ENCODE measurements around the gene CPXM1.
"Not testable (repeated sequence)": the region's sequence is repeated elsewhere in the genome, so short reads cannot be mapped to it uniquely, and the experiment has no call there.

Gene CPXM1

GRCh38 chr20:2822073-2822472, 21.6 kb upstream of the CPXM1 start:
- no peak for DNase-seq (ENCODE audit: low read depth in 2 of 2, low spot score in 1 of 2)

GRCh38 chr20:2820896-2821869, 20.8 kb upstream of the CPXM1 start:
- DNase-seq (ENCODE audit: low read depth in 2 of 2, low spot score in 1 of 2), result no peak

- no peak for DNase-seq (ENCODE audit: low read depth in 2 of 2, low spot score in 1 of 2)
These were observed 19.9 kb upstream of the CPXM1 start for GRCh38 chr20:2820084-2820895.

- DNase-seq (ENCODE audit: low read depth in 2 of 2, low spot score in 1 of 2), result no peak
These were observed 17.6 kb upstream of the CPXM1 start for GRCh38 chr20:2817891-2818595.

- DNase-seq (ENCODE audit: low read depth in 2 of 2, low spot score in 1 of 2), result no peak
These were observed 16.9 kb upstream of the CPXM1 start for GRCh38 chr20:2817341-2817726.

DNA sequence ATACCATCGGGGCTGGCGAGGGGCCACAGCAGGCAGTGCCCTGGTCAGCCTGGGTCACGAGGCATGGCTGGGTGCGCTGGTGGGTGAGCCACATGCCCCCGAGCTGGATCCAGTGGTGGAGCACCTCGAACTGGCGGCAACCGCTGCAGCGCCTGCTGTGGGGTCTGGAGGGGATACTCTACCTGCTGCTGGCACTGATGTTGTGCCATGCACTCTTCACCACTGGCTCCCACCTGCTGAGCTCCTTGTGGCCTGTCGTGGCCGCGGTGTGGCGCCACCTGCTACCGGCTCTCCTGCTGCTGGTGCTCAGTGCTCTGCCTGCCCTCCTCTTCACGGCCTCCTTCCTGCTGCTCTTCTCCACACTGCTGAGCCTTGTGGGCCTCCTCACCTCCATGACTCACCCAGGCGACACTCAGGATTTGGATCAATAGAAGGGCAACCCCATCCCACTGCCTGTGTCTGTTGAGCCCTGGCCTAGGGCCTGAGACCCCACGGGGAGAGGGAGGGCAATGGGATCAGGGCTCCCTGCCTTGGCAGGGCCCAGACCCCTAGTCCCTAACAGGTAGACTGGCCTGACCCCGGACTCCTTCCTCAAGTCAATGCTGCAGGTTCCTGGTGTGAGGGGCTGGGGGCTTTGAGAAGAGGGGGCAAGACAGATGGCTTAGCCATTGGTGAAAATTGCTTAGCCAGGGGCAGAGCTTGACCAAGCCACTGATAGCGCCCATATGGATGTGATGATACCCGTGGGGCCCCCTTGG, 16.3 kb upstream of the CPXM1 start:
- no peak for DNase-seq (ENCODE audit: low read depth in 2 of 2, low spot score in 1 of 2)

DNA sequence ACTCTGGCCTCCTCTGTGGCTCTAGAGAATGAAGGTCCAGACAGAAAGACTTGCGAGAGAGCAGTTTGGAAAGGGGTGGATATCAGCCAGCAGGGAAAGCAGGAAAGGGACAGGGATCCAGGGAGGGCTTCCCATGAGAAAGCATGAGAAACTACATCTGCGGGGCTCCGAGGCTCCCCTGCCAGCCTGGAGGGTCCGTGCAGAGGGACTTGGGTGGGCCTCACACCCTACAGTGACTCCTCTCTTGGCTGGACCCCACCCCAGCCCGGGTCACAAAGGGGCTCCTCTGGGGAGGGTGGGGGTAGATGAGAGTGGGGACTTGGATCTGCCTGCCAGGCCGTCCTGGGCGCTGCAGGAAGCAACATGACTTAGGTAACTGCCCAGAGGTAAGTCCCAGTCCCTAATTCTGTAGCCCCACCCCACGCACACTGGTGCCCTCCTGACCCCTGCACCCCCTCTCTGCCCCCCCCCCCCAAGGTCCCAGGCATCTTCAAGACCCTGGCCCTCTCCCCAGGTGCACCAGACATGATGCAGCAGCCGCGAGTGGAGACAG, 15.7 kb upstream of the CPXM1 start, which contains the start of gene TMEM239:
Gene TMEM239 (plus strand): TSS at position 335 of the 553 bp plus-strand sequence. CDS start 191 bp downstream, at position 526.
- no peak for DNase-seq (ENCODE audit: low read depth in 2 of 2, low spot score in 1 of 2)

DNA sequence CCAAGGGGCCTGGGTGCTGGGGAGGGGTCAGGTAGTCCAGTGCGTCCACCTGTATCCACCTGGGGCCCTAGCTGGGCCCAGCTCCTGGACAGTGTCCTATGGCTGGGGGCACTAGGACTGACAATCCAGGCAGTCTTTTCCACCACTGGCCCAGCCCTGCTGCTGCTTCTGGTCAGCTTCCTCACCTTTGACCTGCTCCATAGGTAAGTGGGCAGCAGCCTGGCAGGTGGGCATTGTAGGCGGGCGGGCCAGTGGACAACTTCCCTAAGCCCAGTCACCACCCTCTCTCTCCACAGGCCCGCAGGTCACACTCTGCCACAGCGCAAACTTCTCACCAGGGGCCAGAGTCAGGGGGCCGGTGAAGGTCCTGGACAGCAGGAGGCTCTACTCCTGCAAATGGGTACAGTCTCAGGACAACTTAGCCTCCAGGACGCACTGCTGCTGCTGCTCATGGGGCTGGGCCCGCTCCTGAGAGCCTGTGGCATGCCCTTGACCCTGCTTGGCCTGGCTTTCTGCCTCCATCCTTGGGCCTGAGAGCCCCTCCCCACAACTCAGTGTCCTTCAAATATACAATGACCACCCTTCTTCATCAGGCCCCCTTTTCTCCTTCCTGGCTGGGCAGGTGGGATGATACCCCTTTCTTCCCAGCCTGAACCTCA, 14.9 kb upstream of the CPXM1 start:
- no peak for DNase-seq (ENCODE audit: low read depth in 2 of 2, low spot score in 1 of 2)

DNA sequence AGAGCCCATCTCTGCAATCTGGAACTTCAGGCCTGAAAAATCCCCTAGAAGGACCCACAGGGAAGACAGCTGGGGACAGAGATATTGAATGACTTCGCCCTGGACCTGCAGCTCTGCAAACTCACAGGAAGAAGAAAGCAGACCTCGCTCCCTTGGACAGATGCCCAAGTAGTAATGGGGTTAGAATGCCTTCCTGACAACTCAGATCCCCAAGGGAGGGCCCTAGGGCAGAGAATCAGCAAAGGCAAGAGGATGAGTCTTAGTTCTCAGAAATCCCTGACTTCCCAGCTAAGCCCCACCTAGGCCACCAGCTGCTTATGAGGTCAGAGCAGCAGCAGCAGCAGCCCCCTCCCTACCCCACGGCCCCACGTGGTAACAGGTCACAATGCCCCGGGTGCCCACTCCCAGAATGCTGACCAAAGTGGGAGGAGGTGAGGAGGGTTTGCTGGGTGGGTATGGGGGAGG, 14.2 kb upstream of the CPXM1 start, which contains the start of gene C20orf141:
Gene C20orf141 (plus strand): TSS at position 401 of the 465 bp plus-strand sequence. CDS start 198 bp downstream, outside the sequence.
- no peak for DNase-seq (ENCODE audit: low read depth in 2 of 2, low spot score in 1 of 2)

DNA sequence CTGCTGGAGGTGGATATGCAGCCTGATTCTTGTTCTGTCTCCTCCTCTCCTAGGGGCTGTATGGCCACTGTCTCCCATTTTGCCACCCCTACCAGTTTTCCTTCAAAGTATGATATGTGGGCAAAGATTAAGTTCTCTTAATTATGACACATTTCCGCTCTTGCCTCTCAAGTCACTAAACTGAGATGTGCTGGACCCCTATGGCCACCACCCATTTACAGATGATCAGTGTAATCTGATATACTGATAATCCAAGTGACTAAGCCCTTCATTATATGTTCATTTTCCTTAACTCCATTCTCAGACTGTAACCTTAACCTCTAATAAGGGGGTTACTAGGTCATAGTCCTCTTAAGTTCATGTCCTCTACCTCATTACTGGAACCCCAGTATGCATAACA, 13.6 kb upstream of the CPXM1 start:
- DNase-seq (ENCODE audit: low read depth in 2 of 2, low spot score in 1 of 2), result no peak

- DNase-seq (ENCODE audit: low read depth in 2 of 2, low spot score in 1 of 2), result no peak
These were observed 11.8 kb upstream of the CPXM1 start for GRCh38 chr20:2812189-2812588.

- DNase-seq (ENCODE audit: low read depth in 2 of 2, low spot score in 1 of 2), result no peak
These were observed 9.3 kb upstream of the CPXM1 start for GRCh38 chr20:2809690-2810089.

DNA sequence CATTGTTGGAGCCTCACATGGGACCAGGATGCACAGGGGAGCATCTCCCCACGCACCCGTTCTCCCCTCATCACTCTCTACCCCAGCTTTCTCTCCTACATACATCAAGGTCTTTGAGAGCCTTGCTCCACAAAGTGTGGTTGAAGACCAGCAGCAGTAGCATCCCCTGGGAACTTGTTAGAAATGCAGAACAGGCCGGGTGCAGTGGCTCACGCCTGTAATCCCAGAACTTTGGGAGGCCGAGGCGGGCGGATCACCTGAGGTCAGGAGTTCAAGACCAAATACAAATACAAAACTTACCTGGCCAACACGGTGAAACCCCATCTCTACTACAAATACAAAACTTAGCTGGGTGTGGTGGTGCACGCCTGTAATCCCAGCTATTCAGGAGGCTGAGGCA, 7.5 kb upstream of the CPXM1 start:
- not testable (repeated sequence) for DNase-seq (ENCODE audit: low read depth in 2 of 2, low spot score in 1 of 2)

GRCh38 chr20:2807019-2807418, 6.6 kb upstream of the CPXM1 start:
- DNase-seq (ENCODE audit: low read depth in 2 of 2, low spot score in 1 of 2), result no peak

DNA sequence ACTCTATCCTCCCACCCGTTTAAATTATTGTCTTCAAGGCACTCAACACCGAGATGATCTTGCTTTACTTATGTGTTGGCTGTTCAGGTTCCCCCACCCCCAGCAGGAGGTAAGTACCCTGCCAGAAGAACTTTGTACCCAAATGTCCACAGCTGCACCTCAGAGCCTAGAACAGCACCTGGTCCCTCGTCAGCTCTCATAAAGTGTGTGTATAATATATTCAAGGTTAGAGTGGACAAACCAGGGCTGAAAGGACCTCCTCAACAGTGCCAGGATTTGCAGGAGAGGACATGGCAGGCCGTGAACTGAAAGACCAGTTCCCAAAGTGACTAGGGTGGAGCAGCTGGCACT, 5.9 kb upstream of the CPXM1 start:
- no peak for DNase-seq (ENCODE audit: low read depth in 2 of 2, low spot score in 1 of 2)

GRCh38 chr20:2805689-2806350, 5.4 kb upstream of the CPXM1 start:
- DNase-seq (ENCODE audit: low read depth in 2 of 2, low spot score in 1 of 2), result no peak

GRCh38 chr20:2804852-2805688, 4.6 kb upstream of the CPXM1 start:
- DNase-seq (ENCODE audit: low read depth in 2 of 2, low spot score in 1 of 2), result no peak
